SW480 (cell line): Measurements from ENCODE around the gene TRABD.

ENCODE experiments used
- DNase-seq: peaks from one replicate; pipeline ENCODE4 v3.0.0-alpha.2; 2016; ENCODE audit warnings: low spot score

The TRABD gene

DNA sequence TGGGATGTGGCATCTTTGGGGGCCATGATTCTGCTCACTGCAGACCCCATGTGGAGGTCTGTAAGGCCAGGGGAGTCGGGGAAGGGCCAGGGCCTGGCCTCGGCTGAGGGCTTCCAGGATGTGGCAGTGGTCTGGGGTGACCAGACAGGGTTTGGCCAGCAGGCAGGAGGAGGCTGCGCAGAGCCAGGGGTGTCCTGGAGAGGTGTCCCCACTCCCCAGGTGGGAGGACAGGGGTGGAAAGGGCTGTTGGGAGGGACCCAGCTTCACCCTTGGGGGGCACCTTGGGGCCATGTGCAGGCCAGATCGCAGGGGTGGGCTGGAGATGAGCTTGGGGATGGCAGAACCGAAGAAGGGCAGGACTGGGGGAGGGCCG lies 11.7 kb upstream of the TRABD start:
- DNase-seq: no peak

DNA sequence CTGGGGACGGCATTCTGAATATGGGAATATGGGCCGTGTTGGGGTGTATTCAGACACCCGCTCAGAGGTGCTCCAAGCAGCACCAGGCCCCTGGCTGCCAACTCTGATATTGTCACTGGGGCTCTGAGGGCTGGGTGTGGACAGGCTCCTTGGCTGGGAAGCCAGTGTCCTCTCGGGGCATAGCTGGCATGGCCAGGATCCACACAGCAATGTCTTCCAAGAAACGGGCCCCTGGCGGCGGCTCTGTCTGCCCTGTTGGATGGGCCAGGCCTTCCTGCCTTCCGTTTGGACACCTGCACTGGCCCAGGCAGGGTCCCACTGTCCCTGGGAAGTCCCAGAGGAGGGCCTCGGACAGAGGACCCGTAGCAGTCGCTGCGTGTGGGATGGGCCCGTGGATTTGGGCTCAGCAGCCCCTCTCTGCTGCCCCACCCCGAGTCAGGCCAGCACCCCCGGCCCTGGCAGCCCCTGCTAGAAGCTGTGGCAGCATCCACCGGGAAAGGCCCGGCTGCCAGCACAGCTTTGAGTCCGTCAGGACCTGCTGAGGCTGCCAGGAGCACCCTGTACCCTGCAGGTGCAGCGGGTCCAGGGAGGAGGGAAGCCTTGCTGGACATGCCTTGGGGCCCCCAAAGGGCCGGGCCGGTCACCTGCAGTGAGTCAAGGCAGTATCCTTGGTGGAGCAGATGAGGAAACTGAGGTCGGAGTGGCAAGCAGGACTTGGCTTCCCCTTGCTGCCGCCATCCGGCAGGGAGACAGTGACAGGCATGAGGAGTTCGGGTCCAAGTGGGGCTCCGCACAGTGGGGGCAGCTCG lies 11.1 kb upstream of the TRABD start:
- DNase-seq: no peak

DNA sequence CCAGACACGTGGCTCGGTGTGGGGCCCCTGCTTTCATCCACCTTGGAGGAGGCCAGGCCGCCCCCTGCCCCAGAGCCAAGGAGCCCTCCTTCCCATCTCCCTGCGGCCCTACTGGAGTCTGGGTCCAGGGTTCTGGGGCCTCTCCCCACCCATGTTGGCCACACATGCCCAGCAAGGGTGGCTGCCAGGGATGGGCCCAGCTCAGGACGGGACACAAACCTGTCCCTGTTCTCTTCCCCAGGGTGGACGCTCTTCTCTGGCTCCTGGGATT lies 10.6 kb upstream of the TRABD start:
- DNase-seq: no peak

DNA sequence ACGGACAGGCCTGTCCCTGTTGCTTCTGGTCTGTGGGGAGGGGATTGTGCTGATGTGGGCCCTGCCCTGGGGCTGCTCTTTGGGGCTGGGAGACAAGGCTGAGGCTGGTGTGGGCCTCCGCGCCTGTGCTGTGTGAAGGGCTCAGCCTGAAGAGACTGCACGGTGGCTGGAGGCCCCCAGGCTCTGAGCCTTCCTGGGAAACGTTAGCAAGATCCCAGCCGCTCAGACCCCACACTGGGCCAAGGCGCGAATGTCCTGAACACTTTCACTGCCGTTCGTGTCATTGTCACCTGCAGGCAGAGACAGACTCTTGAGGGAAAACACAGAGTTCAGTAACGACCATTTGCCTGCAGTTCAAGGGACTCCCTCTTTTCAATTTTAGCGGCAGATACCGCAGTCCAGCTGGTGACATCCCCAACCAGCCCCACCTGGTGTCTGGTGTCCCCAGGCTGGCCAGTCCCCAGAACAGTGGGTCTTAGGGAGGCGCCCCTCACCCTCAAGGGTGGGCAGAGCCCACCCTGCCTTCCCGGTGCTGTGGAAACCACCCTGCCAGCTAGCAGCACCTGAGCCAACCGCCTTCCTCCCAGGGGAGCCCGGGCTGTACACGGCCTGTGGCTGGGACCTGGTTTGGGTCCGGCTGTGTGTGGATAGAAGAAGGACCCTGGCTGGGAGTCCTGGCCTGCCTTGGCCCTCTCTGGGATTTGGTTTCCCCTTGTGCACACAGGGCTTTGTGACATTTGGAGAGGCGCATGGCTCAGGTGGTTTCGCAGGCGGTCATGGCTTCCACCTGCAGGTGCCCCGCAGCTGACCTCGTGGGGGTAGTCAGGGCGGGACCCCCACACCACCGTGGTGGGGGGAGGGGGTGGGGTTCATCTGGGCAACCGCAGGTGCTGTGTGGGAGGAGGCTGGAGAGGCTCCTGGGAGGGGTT lies 9.5 kb upstream of the TRABD start:
- no peak for DNase-seq

DNA sequence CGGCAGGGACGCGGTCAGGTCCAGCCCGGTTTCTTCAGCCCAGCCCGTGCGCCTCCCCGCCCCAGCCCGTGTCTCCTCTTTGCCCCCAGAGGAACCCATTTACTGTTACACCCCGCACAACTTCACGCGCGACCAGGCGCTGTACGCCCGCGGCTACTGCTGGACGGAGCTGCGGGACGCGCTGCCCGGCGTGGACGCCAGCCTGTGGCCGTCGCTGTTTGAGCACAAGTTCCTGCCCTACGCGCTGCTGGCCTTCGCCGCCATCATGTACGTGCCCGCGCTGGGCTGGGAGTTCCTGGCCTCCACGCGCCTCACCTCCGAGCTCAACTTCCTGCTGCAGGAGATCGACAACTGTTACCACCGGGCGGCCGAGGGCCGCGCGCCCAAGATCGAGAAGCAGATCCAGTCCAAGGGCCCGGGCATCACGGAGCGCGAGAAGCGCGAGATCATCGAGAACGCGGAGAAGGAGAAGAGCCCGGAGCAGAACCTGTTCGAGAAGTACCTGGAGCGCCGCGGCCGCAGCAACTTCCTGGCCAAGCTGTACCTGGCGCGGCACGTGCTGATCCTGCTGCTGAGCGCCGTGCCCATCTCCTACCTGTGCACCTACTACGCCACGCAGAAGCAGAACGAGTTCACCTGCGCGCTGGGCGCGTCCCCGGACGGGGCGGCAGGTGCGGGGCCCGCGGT lies 8.7 kb upstream of the TRABD start:
- DNase-seq: no peak

DNA sequence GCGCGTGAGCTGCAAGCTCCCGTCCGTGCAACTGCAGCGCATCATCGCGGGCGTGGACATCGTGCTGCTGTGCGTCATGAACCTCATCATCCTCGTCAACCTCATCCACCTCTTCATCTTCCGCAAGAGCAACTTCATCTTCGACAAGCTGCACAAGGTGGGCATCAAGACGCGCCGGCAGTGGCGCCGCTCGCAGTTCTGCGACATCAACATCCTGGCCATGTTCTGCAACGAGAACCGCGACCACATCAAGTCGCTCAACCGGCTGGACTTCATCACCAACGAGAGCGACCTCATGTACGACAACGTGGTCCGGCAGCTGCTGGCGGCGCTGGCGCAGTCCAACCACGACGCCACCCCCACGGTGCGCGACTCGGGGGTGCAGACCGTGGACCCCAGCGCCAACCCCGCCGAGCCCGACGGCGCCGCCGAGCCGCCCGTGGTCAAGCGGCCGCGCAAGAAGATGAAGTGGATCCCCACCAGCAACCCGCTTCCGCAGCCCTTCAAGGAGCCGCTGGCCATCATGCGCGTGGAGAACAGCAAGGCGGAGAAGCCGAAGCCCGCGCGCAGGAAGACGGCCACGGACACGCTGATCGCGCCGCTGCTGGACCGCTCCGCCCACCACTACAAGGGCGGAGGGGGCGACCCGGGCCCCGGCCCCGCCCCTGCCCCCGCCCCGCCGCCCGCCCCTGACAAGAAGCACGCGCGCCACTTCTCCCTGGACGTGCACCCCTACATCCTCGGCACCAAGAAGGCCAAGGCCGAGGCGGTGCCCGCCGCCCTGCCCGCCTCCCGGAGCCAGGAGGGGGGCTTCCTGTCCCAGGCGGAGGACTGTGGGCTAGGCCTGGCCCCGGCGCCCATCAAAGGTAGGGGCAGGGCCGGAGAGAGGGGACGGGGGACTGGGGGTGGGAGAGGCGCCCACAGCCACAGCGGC lies 7.9 kb upstream of the TRABD start:
- DNase-seq: no peak

DNA sequence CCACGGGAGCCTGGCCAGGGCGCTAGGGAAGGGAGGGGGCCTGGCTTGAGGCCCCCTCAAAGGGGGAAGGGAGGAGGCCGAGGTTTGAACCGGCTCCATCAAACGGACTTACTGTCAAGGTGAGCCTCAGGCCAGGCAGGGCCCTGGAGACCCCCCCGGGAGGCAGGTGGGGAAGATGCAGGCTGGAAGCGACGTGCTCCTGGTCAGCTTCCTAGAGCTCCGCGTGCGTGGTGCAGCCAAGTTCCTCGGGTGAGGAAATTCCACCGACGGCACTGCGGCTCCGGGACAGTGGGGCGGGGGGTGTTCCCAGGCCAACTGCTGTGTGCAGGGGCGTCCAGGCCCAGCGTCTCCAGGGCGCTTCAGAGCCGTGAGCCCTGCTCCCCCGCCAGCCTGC lies 7.2 kb upstream of the TRABD start:
- DNase-seq: no peak

DNA sequence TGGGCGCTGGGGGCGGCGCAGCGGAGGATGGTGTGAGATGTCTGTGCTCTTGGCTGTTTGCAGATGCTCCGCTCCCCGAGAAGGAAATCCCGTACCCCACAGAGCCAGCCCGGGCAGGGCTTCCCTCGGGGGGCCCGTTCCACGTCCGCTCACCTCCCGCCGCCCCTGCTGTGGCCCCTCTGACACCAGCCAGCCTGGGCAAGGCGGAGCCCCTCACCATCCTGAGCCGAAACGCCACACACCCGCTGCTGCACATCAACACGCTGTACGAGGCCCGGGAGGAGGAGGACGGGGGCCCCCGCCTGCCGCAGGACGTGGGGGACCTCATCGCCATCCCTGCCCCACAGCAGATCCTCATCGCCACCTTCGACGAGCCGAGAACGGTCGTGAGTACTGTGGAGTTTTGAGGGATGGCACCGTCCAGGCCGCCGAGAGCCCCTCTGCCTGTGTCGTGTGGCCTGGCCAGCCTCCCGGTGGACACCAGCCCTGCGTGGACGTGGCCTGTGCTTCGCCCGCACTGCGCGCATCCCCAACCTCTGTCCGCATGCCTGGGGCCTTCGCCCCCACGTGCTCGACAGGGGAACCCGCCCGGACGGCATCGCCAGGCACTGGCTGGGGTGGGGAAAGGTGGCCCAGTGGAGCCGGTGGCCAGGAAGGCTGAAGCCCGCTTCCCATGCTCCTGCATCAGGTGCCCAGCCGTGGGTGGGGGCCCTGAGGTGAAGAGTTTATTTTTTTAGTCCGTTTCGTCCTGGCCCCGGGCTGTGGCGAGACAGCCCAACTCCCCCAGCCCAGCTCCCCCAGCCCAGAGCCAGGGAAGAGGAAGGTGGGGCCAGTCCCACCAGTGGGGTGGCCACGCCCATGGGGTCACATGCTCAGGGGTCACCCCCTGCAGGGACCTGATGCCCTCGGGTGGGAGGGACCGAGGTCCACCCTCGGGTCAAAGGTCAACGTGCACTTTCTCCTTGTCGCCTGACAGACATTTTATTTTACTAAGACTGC lies 6.5 kb upstream of the TRABD start:
- no peak for DNase-seq

DNA sequence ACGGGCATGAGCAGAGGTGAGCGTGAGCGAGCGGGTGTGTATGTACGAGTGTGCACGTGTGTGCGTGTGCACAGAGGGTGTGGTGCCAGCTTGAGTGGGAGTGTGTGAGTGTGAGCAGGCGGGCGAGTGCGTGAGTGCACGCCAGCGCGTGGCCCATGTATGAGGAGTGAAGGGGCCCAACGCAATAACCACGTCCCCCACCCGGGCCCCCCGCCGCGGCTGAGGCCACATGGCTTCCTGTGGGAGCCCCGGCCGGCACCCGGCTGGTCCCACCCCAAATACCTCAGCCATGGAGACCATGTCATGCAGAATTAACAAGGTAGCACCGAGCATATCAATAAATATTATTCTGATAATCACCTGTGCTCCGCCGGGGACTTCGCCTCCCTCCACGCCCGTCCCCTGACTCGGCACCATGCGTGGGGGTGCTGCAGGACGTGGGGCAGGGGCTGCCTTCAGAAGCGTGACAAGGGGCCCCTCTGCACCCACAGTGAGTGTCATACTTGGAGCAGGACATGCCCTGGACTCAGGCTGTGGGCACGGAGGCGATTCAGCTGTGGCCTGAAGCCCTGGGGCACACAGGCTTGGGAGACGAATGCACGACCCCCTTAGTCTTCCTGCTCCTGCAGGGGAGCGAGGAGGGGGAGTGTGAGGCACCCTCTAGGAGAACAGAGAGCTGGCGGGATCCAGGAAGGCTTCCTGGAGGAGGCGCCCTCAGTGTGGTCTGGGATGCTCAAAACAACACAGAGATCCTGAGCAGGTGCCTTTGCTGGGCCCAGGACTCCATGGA lies 5.6 kb upstream of the TRABD start:
- DNase-seq: no peak

DNA sequence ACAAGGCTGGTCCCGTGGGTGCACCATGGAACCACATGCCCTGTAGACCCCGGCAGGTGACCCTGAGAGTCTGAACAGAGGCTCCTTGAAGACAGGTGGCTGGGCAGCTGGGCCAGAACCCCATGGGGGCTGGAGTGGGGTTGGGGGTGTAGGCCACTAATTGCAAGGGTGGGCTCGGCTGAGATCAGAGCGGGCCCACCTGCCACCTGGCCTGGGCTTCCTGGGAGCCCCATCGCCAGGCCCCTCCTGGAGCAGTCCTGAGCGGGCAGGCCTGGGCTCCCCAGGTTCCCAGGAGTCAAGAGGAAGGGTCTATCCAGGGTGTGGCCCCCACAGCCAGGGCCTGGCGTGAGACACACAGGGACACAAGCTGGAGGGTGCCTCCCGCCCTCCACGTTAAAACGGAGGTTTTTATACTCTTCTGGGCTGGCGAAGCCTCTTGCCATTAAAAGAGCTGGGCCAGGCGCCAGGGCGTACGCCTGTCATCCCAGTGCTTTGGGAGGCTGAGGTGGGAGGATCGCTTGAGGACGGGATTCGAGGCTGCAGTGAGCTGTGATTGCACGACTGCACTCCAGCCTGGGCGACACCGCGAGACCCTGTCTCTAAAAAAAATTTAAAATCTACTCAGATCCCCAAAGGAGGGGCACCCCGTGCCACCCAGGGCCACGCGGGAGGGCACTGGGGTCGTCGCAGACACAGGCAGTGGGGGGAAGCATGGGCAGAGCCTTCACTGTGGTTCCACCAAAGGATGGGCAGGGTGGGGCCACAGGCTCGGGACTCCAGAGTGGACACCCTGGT lies 4.8 kb upstream of the TRABD start:
- DNase-seq: no peak

DNA sequence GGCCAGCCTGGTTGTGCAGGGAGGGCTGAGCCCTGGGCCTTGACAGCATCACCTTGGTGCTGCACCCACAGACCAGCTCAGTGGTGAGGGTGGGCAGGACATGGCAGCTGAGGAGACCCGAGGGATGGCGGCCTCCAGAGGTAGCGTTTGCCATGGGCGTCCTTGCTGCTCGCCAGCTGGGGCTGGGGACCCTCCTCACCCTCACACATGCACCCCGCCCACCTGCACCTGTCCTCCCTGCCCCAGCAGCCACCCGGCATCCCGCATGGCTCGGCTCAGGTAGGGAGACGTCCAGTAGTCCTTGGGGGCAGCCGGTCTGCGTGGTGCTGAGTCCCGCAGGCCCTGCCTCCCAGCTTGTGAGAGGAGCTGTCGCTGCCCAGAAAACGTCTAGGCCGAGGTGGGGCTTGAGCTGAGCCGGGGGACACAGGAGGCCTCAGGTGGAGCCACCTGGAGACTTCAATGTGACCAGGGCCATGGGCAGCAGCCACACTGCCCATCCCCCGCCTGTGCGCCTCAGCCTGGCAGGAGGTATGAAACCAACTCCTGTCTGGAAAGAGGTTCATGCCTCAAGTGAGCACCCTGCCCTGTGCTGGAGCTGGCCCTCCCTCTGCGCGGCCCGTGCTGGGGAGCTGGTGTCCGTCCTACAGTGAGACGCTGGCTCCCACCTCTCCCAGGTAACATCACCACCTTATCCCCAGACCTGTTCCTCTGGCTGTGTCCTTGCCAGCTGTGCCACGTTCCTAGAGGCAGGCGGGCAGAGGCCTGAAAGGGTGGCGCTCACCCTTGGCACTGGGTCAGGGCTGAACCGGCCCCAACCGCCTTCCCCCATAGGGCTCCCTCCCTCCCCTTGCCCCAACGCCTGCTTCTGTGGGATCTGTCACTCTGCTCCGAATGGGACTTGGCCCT lies 3.3 kb upstream of the TRABD start:
- no peak for DNase-seq

DNA sequence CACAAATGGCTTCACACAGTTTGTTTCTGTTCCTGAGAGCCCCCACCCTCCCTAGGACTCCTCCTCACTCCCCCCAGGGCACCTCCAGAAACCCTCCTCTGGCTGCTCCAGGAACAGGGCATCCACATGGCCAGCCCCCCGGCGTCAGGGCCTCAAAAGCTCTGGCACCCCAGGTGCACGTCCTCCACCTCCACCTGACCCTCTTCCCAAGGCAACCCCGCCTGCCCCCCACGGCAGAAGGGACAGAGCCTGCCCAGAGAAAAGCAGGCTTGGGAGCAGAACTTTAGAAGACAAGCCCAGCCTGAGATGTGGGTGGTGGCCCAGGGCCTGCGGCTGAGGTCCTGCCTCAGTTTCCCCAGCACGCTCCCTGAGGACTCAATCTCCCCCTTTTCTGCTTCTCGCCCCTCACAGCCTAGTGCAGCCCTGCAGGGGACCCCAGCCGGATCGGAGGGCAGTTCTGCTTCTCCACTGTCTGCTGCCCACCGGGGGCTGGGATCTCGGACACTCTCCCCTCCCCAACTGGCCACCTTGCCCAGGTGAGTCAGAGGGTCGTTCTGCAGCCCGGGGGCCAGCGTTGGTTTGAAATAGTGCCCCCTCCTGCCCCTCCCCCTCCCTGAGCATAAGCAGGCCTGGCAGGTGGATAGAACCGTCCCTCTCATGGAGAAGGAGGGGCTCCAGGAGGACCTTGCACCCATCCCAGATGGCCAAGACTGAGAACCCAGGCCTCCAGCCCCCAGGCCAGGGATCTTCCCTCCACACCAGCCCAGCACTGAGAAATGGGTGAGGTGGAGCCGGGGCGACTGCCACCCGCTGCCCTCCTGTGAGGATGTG lies 2.4 kb upstream of the TRABD start:
- no peak for DNase-seq

DNA sequence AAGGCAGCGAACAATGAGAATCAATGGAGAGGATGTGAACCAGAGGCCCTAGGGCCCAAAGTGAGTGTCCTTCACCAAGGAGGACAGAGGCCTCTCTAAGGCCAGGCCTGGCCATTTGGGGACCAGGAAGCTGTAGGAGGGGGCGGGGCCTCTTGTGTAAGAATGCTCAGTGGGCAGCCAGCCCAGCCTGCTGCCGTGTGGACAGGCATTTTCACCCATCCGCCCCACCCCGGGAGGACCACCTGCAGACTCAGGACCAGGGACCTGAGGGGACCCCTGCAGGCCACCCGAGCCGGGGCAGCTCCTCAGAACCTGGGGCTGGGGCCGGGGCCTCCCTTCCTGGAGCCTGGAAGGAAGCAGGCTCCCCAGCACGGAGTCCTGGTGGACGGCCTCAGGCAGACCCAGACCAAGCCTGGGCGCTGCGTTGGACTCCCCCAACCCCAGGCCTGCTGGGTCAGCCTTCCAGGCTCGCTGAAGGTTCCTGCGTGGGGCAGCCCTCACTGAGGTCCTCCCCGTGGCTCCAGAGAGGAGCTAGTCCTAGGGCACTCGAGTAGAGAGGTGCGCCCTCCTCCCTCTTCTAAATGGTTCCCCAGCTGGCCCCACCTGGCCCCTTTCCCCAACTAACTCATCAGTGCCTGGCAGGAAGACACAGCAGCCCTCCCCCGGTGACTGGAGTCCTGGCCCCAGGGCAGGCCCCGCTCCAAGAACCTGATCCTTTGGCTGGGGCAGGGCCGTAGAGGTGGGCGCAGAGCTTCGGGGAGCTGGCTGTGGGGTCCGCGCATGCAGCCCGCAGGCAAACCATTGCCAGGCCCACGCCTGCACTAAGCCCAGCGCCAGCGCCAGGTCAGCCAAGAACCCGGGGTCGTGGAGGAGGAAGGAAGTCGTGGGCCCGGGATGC lies 1.5 kb upstream of the TRABD start:
- no peak for DNase-seq

DNA sequence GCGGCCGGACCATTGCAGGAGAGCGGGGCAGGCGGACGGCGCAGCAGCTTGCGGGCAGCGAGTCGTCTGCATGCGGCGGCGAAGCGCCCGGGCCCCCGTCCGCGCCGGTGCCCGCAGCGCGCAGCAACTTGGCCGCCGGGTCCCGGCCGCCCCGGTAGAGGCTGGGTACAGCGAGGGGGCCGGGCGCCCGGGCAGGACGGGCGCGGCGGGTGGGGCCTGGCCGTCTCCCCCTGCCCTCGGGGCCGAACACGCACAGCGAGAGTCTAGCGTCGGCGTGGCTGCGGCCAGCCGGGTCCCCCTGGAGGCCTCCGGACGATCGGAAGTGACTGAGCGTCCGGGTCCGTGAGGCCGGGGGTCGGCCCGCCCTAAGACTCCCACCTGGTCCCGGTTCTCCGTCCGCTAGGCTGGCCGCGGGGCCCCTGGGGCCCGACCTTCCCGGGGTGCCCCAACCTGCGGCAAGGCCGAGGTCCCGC lies 775 bp upstream of the TRABD start:
- no peak for DNase-seq

DNA sequence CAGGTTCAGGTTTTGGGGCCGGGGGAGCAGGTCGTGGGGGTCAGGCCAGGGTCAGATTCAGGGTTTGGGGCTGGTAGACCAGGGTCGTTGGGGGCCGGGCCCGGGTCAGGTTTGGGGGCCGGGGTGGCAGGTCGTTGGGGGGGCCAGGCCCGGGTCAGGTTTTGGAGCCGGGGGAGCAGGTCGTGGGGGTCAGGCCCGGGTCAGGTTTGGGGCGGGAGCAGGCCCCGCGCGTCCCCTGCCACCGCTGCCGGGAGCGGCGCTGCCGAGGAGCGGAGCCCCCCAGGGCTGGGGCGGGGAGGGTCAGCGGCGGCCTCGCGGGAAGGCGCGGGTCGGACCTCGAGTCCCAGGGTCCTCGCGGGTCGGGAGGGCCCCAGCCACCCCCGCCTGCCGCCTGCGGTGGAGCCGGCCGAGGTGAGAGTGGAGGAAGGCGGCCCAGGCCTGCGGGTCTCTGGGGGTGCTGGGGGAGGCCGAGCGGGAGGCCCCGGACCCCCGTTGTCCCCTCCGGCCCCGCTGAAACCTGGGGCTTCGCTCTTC lies 535 bp downstream of the TRABD start:
- DNase-seq: no peak
